Activated CD4-positive, alpha-beta T cell treated with anti-CD3 and anti-CD28 coated beads for 36 hours (primary cell): ENCODE results near the gene GRK3. TPM values are rescaled to one million over a fixed set of nuclear protein-coding genes. Genes with fewer than 3 reads are reported as not detected.

Source experiments
- total RNA-seq, 2 experiments: library from RNA; stranded (reverse); gene quantifications; one replicate each; pipeline ENCODE4 v1.2.3, GENCODE V29; 2021

The GRK3 gene
- total RNA-seq, 2 experiments from 2014 or later = 8.6 to 9.2 TPM

Other genes with a start within 250 kb of the GRK3 start
- under 1 TPM; 0.53 to 0.58 TPM for gene MYO18B, start 177.5 kb downstream of the GRK3 start, total RNA-seq